HG03159 (cell line): ENCODE measurements around the gene LINC00237.
A peak's percentile ranks its signal among the peaks of the same experiment; 100 is the strongest.

ENCODE experiments used
- ATAC-seq: cut with Tn5 transposase; IDR thresholded peaks from one replicate; pipeline ENCODE4 v1.9.1; 2021; ENCODE audit warnings: mild to moderate bottlenecking, moderate library complexity; ENCODE audit not compliant: unreplicated experiment

The LINC00237 gene

GRCh38 chr20:21100578-21101452, 5.3 kb downstream of the LINC00237 start:
- ATAC-seq: no peak

GRCh38 chr20:21099751-21100577, 6.2 kb downstream of the LINC00237 start:
- no peak for ATAC-seq

GRCh38 chr20:21096321-21097043, 9.7 kb downstream of the LINC00237 start:
- no peak for ATAC-seq

GRCh38 chr20:21092806-21093205, 13.4 kb downstream of the LINC00237 start:
- ATAC-seq: no peak

- ATAC-seq: no peak
These were observed 15.4 kb downstream of the LINC00237 start for GRCh38 chr20:21090721-21091120.

GRCh38 chr20:21090111-21090618, 16.0 kb downstream of the LINC00237 start:
- no peak for ATAC-seq

GRCh38 chr20:21089391-21089790, 16.8 kb downstream of the LINC00237 start:
- no peak for ATAC-seq

- ATAC-seq: no peak
These were observed 18.2 kb downstream of the LINC00237 start for GRCh38 chr20:21087862-21088540.

- no peak for ATAC-seq
These were observed 22.3 kb downstream of the LINC00237 start for GRCh38 chr20:21083825-21084325.

GRCh38 chr20:21082584-21082983, 23.6 kb downstream of the LINC00237 start:
- no peak for ATAC-seq

- ATAC-seq: no peak
These were observed 28.3 kb downstream of the LINC00237 start for GRCh38 chr20:21077809-21078345.

GRCh38 chr20:21076073-21076472, 30.1 kb downstream of the LINC00237 start:
- ATAC-seq: no peak

- no peak for ATAC-seq
These were observed 30.7 kb downstream of the LINC00237 start for GRCh38 chr20:21075471-21075870.

- ATAC-seq: peak; percentile 98
These were observed 31.4 kb downstream of the LINC00237 start for GRCh38 chr20:21074605-21075336.

- ATAC-seq: no peak
These were observed 38.9 kb downstream of the LINC00237 start for GRCh38 chr20:21067255-21067654.

- no peak for ATAC-seq
These were observed 41.2 kb downstream of the LINC00237 start for GRCh38 chr20:21064924-21065323.

- ATAC-seq: no peak
These were observed 42.9 kb downstream of the LINC00237 start for GRCh38 chr20:21063276-21063675.

- no peak for ATAC-seq
These were observed 53.0 kb downstream of the LINC00237 start for GRCh38 chr20:21053002-21053762.

- ATAC-seq: no peak
These were observed 53.5 kb downstream of the LINC00237 start for GRCh38 chr20:21052686-21053001.
